K562 (cell line): ENCODE measurements around the gene GABARAPL1. TPM values are rescaled to one million over a fixed set of nuclear protein-coding genes. Genes with fewer than 3 reads are reported as not detected.

Experiments used
- ATAC-seq: fragments of 200-7000 bp; cut with Tn5 transposase; 3 replicates; pipeline ENCODE4 v1.9.1; 2020; ENCODE audit warnings: moderate library complexity
- BruUV-seq: library from RNA; stranded (reverse); fragments of 400-500 nt; replicated peaks from 2 replicates; lab custom pipeline; 2021; lab: Mats Ljungman, UMichigan
- CTCF ChIA-PET: fragments of 300-600 bp; formaldehyde crosslinking; extraction: SDS; loops from one replicate; lab custom pipeline; 2021; ENCODE audit warnings: low intra/inter-chr PET ratio; lab: Yijun Ruan, JAX
- POLR2A ChIA-PET: fragments of 300-600, 350-650 bp; sonication (Branson Sonifier 250); formaldehyde crosslinking; extraction: SDS; loops from one replicate; lab custom pipeline; 2021; ENCODE audit warnings: antibody characterized with exemption, inconsistent platforms; lab: Yijun Ruan, JAX
- DNase-seq, 4 experiments: peaks; one replicate each; pipeline versions ENCODE4 v3.0.0 to v3.0.0-alpha.2; 2011 to 2018; ENCODE audit warnings: low spot score in 3 of 4, mixed read lengths in 3 of 4; ENCODE audit errors: extremely low read depth in 1 of 4
- FAIRE-seq: peaks from 2 replicates; lab custom pipeline; 2011; peaks lifted over from hg19 to GRCh38; lab: Jason Lieb, UNC
- H2AFZ ChIP-seq: 2 replicates; pipeline ENCODE4 v1.6.0; 2011; ENCODE audit warnings: low read depth, low read length, control low read depth, inconsistent platforms
- H3K27ac ChIP-seq: fragments of 200-600 bp; 3 replicates; pipeline ENCODE4 v1.8.0; 2011; ENCODE audit warnings: low read depth, mild to moderate bottlenecking, control low read depth, inconsistent platforms, low read length, moderate library complexity, mixed read lengths; ENCODE audit errors: extremely low read depth
- H3K27me3 ChIP-seq, 2 experiments: fragments of 300-600 bp in 1 of 2; 2 replicates in 1 of 2; 3 replicates in 1 of 2; pipeline versions ENCODE4 v1.6.0 to v1.8.0; 2011; ENCODE audit warnings: inconsistent platforms in 2 of 2, low read length in 2 of 2, mild to moderate bottlenecking in 1 of 2, mixed read lengths in 1 of 2, moderate library complexity in 1 of 2; ENCODE audit not compliant: control insufficient read depth in 2 of 2, insufficient read depth in 2 of 2
- H3K36me3 ChIP-seq: fragments of 300-600 bp; 3 replicates; pipeline ENCODE4 v1.8.0; 2011; ENCODE audit warnings: mild to moderate bottlenecking, low read length, inconsistent platforms; ENCODE audit not compliant: control insufficient read depth, insufficient read depth
- H3K4me1 ChIP-seq, 2 experiments: fragments of 200-600 bp in 1 of 2; replicated peaks in 1 of 2; 2 replicates in 1 of 2; 3 replicates in 1 of 2; pipeline versions ENCODE4 v1.5.1 to v1.8.0; 2011; ENCODE audit warnings: inconsistent platforms in 2 of 2, low read length in 2 of 2, mild to moderate bottlenecking in 1 of 2, mixed read lengths in 1 of 2, moderate library complexity in 1 of 2; ENCODE audit not compliant: control insufficient read depth in 2 of 2, insufficient read depth in 2 of 2
- H3K4me2 ChIP-seq: 2 replicates; pipeline ENCODE4 v1.6.1; 2011; ENCODE audit warnings: low read length, control low read depth, inconsistent platforms, mixed read lengths; ENCODE audit not compliant: insufficient read depth
- H3K4me3 ChIP-seq: fragments of 200-600 bp; sonication (generic), shearing (Covaris generic); 2 replicates; pipeline ENCODE4 v1.5.1; 2016; ENCODE audit warnings: control low read depth, inconsistent platforms
- H3K79me2 ChIP-seq: fragments of 200-600 bp; 3 replicates; pipeline ENCODE4 v1.8.0; 2011; ENCODE audit warnings: low read length, inconsistent platforms; ENCODE audit not compliant: control insufficient read depth, insufficient read depth
- H3K9ac ChIP-seq, 2 experiments: 2 replicates each; pipeline versions ENCODE4 v1.6.0 to v1.6.1; 2011; ENCODE audit warnings: low read depth in 2 of 2, low read length in 2 of 2, control low read depth in 1 of 2, inconsistent platforms in 1 of 2, mild to moderate bottlenecking in 1 of 2, mixed read lengths in 1 of 2; ENCODE audit not compliant: insufficient read depth in 1 of 2
- H3K9me1 ChIP-seq: one replicate; pipeline ENCODE4 v1.6.0; 2011; ENCODE audit warnings: inconsistent platforms, mild to moderate bottlenecking, low read length, moderate library complexity; ENCODE audit not compliant: control insufficient read depth, insufficient read depth
- H3K9me3 ChIP-seq: replicated peaks from 2 replicates; pipeline ENCODE4 v1.5.1; 2011; ENCODE audit warnings: low read depth, low read length, inconsistent platforms; ENCODE audit not compliant: control insufficient read depth, insufficient read depth
- H4K20me1 ChIP-seq: replicated peaks from 2 replicates; pipeline ENCODE4 v1.6.1; 2011; ENCODE audit warnings: low read length, inconsistent platforms, mixed read lengths; ENCODE audit not compliant: control insufficient read depth, insufficient read depth
- CEBPB ChIP-seq: fragments of 450-650 bp; IDR thresholded peaks from 2 replicates; pipeline ENCODE4 v1.6.1; 2016; ENCODE audit warnings: missing genetic modification characterization, missing compliant biosample characterization
- HIVEP1 ChIP-seq: fragments of 250-450 bp; sonication (Bioruptor Pico); IDR thresholded peaks from 2 replicates; pipeline ENCODE4 v1.4.0; 2020; ENCODE audit warnings: mild to moderate bottlenecking
- MYNN ChIP-seq, 2 experiments: sonication (generic); formaldehyde crosslinking in 1 of 2; IDR thresholded peaks; 2 replicates each; pipeline versions ENCODE4 v1.5.0 to v1.6.1; 2016 to 2020; ENCODE audit warnings: antibody characterized with exemption in 1 of 2, missing genetic modification reagents in 1 of 2
- NCOA2 ChIP-seq, 2 experiments: fragments of 450-650 bp; IDR thresholded peaks; 2 replicates each; pipeline ENCODE4 v1.6.1; 2018; ENCODE audit warnings: mild to moderate bottlenecking in 2 of 2, moderate library complexity in 1 of 2; ENCODE audit not compliant: partially characterized antibody in 2 of 2
- NELFE ChIP-seq: IDR thresholded peaks from 2 replicates; pipeline ENCODE4 v1.6.1; 2011; ENCODE audit warnings: mild to moderate bottlenecking; ENCODE audit not compliant: insufficient read depth, insufficient read length
- SNIP1 ChIP-seq: fragments of 450-650 bp; IDR thresholded peaks from 2 replicates; pipeline ENCODE4 v1.7.1; 2017; ENCODE audit warnings: low read depth, mild to moderate bottlenecking
- TBL1XR1 ChIP-seq, 2 experiments: IDR thresholded peaks; 2 replicates each; pipeline ENCODE4 v1.6.1; 2012; ENCODE audit warnings: improper control_type of control experiment in 2 of 2, low read length in 2 of 2, mild to moderate bottlenecking in 1 of 2
- ZNF347 ChIP-seq: fragments of 450-650 bp; formaldehyde crosslinking; IDR thresholded peaks from 2 replicates; pipeline ENCODE4 v1.4.0; 2020; ENCODE audit warnings: low read depth, mild to moderate bottlenecking, moderate library complexity
- WGBS: fragments of 100-300 bp; shearing (Covaris generic); methylation state at CpG from one replicate; pipeline ENCODE4 v1.1.6; 2016; ENCODE audit warnings: low coverage, mixed read lengths; ENCODE audit not compliant: insufficient coverage; ENCODE audit errors: missing lambda C conversion rate; 5-methylcytosine and 5-hydroxymethylcytosine counted together
- in situ Hi-C: fragments of 300-500 bp; cut with MboI; formaldehyde crosslinking; loops from 4 replicates; pipeline ENCODE4 v1.15.0; 2018; ENCODE audit warnings: inconsistent platforms, mixed read lengths
- intact Hi-C: fragments of 100-400 bp; cut with micrococcal nuclease; formaldehyde crosslinking; loops from 2 replicates; pipeline ENCODE4 v1.14.2; 2022
- polyA plus RNA-seq, 8 experiments: library from polyadenylated mRNA; depleted of rRNA in 4 of 8; stranded (reverse) in 5 of 8; unstranded in 3 of 8; fragments of >200 nt; fragmentation: Nextera tagmentation in 2 of 8; fragmentation: Illumina TruSeq in 1 of 8; extraction: Ambion mirVana in 2 of 8; extraction: Trizol in 1 of 8; gene quantifications; 2 replicates each; pipeline versions ENCODE4 v1.2.1 to v1.2.3, GENCODE V29; 2011 to 2014; ENCODE audit warnings: inconsistent platforms in 1 of 8, missing spikeins in 1 of 8
- total RNA-seq, 7 experiments: library from RNA; depleted of rRNA in 6 of 7; stranded (reverse); fragments of >200 nt in 6 of 7; fragmentation: Illumina TruSeq in 2 of 7; extraction: Trizol in 2 of 7; gene quantifications; 2 replicates each; pipeline versions ENCODE4 v1.2.1 to v1.2.3, GENCODE V29; 2011 to 2021; ENCODE audit warnings: low replicate concordance in 1 of 7
- TF ChIP-seq, protein P1 (sequence below): conservative IDR thresholded peaks from 2 replicates; pipeline ENCODE4 v1.6.1; 2011; ENCODE audit warnings: low read depth, mild to moderate bottlenecking, low read length; ENCODE audit not compliant: control insufficient read depth
- TF ChIP-seq, protein P2 (sequence below): fragments of 450-650 bp; IDR thresholded peaks from 2 replicates; pipeline ENCODE4 v1.6.1; 2017; ENCODE audit warnings: antibody characterized with exemption, mild to moderate bottlenecking
- TF ChIP-seq, protein P3 (sequence below): sonication (generic); formaldehyde crosslinking; IDR thresholded peaks from 2 replicates; pipeline ENCODE4 v1.8.1; 2023; ENCODE audit warnings: mild to moderate bottlenecking, missing genetic modification reagents
- TF ChIP-seq, protein P4 (sequence below): IDR thresholded peaks from 2 replicates; pipeline ENCODE4 v1.6.1; 2011; ENCODE audit warnings: borderline replicate concordance, low read depth, mild to moderate bottlenecking, moderate library complexity, low read length; ENCODE audit not compliant: insufficient read depth, poor library complexity, severe bottlenecking

Gene GABARAPL1
- total and polyA plus RNA-seq, 9 of the 15 experiments (the other 6 are each of a cell fraction or from before 2014, with no cell fraction given) = 2.3 to 15.9 (median 11.3) TPM

DNA sequence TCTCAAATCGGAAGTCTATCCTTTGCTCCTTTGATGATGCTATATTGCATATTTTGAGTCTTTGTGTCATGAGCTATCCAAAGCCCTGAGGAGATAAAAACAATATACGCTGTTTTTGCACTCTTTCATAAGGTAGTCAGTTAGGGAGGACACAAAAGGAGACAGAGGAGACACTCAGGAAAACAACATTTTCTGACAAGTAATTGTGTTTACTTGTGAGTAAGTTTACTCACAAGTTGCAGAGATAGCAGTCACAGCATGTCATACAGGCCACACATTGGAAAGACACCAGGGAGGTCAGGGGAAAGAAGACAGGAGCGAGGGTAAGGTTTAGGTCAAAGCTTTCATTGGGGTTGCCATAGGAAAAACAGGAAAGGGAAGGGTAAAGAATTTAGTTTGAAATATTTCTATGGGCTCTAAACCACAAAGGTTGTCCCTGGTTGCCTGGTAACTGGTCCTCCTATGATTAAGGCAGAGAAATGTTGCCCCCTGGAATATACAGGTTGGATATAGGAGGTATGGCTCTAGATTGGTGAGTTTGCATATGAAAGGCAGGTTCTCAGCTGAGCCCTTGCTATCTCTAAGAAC lies 7.4 kb upstream of the GABARAPL1 start:
- intact Hi-C loops = no loop called here
- H3K9me3 ChIP-seq = no peaks in the 10 kb centered on the region
- FAIRE-seq (no peak), DNase-seq (no peak), ATAC-seq (no peak)
- ChIA-PET POLR2A (interaction anchor here (0.6 to 1.2 kb wide), 3 partner anchors 9 to 301 kb away, joined by 3 read pairs; no protein-coding TSS in a partner anchor), CTCF (no interaction called here)
- no peaks in the 10 kb centered on the region for H4K20me1 ChIP-seq
- no peak overlapping the region for H3K27ac ChIP-seq
- WGBS = 11% methylated on average over 2 of the region's 3 CpGs
- no peaks in the 10 kb centered on the region for H3K36me3 ChIP-seq
- BruUV-seq = no TSS peak
- H3K4me1 ChIP-seq = no peaks in the 10 kb centered on the region
- no peaks in the 10 kb centered on the region for H3K27me3 ChIP-seq
- no peak overlapping the region for H3K4me3 ChIP-seq
- no peaks in the 10 kb centered on the region for H3K9me1 ChIP-seq
- H2AFZ ChIP-seq = no peak overlapping the region
- no peak overlapping the region for H3K4me2 ChIP-seq
- H3K79me2 ChIP-seq = no peaks in the 10 kb centered on the region
- no peak overlapping the region for H3K9ac ChIP-seq
- in situ Hi-C loops = no loop called here
- no peak for TF ChIP-seq NCOA2 (IDR thresholded peaks at IDR 0.05; ENCODE audit: partially characterized antibody in 2 of 2)
- TF ChIP-seq, protein P1, sequence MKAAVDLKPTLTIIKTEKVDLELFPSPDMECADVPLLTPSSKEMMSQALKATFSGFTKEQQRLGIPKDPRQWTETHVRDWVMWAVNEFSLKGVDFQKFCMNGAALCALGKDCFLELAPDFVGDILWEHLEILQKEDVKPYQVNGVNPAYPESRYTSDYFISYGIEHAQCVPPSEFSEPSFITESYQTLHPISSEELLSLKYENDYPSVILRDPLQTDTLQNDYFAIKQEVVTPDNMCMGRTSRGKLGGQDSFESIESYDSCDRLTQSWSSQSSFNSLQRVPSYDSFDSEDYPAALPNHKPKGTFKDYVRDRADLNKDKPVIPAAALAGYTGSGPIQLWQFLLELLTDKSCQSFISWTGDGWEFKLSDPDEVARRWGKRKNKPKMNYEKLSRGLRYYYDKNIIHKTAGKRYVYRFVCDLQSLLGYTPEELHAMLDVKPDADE = no peak
- TF ChIP-seq, protein P2, sequence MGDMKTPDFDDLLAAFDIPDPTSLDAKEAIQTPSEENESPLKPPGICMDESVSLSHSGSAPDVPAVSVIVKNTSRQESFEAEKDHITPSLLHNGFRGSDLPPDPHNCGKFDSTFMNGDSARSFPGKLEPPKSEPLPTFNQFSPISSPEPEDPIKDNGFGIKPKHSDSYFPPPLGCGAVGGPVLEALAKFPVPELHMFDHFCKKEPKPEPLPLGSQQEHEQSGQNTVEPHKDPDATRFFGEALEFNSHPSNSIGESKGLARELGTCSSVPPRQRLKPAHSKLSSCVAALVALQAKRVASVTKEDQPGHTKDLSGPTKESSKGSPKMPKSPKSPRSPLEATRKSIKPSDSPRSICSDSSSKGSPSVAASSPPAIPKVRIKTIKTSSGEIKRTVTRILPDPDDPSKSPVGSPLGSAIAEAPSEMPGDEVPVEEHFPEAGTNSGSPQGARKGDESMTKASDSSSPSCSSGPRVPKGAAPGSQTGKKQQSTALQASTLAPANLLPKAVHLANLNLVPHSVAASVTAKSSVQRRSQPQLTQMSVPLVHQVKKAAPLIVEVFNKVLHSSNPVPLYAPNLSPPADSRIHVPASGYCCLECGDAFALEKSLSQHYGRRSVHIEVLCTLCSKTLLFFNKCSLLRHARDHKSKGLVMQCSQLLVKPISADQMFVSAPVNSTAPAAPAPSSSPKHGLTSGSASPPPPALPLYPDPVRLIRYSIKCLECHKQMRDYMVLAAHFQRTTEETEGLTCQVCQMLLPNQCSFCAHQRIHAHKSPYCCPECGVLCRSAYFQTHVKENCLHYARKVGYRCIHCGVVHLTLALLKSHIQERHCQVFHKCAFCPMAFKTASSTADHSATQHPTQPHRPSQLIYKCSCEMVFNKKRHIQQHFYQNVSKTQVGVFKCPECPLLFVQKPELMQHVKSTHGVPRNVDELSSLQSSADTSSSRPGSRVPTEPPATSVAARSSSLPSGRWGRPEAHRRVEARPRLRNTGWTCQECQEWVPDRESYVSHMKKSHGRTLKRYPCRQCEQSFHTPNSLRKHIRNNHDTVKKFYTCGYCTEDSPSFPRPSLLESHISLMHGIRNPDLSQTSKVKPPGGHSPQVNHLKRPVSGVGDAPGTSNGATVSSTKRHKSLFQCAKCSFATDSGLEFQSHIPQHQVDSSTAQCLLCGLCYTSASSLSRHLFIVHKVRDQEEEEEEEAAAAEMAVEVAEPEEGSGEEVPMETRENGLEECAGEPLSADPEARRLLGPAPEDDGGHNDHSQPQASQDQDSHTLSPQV = no peak
- no peak for TF ChIP-seq TBL1XR1 (IDR thresholded peaks at IDR 0.05; ENCODE audit: low read length in 2 of 2)
- TF ChIP-seq, protein P3, sequence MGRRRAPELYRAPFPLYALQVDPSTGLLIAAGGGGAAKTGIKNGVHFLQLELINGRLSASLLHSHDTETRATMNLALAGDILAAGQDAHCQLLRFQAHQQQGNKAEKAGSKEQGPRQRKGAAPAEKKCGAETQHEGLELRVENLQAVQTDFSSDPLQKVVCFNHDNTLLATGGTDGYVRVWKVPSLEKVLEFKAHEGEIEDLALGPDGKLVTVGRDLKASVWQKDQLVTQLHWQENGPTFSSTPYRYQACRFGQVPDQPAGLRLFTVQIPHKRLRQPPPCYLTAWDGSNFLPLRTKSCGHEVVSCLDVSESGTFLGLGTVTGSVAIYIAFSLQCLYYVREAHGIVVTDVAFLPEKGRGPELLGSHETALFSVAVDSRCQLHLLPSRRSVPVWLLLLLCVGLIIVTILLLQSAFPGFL (CRISPR knock-in tag) = no peak
- no peak for TF ChIP-seq CEBPB (tag)
- no peak for TF ChIP-seq ZNF347 (CRISPR knock-in tag)
- TF ChIP-seq NELFE = no peak
- no peak for TF ChIP-seq SNIP1
- TF ChIP-seq MYNN (IDR thresholded peaks at IDR 0.05) = no peak
- TF ChIP-seq MYNN (CRISPR knock-in tag; IDR thresholded peaks at IDR 0.05) = no peak
- TF ChIP-seq, protein P4, sequence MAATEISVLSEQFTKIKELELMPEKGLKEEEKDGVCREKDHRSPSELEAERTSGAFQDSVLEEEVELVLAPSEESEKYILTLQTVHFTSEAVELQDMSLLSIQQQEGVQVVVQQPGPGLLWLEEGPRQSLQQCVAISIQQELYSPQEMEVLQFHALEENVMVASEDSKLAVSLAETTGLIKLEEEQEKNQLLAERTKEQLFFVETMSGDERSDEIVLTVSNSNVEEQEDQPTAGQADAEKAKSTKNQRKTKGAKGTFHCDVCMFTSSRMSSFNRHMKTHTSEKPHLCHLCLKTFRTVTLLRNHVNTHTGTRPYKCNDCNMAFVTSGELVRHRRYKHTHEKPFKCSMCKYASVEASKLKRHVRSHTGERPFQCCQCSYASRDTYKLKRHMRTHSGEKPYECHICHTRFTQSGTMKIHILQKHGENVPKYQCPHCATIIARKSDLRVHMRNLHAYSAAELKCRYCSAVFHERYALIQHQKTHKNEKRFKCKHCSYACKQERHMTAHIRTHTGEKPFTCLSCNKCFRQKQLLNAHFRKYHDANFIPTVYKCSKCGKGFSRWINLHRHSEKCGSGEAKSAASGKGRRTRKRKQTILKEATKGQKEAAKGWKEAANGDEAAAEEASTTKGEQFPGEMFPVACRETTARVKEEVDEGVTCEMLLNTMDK = no peak
- no peak for TF ChIP-seq HIVEP1
